ENCODE data around the gene ARRDC1.
A peak's percentile ranks its signal among the peaks of the same experiment; 100 is the strongest.
"Not testable (repeated sequence)": the region's sequence is repeated elsewhere in the genome, so short reads cannot be mapped to it uniquely, and the experiment has no call there.

The ARRDC1 gene

GRCh38 chr9:137589441-137590122 is 15.9 kb upstream of the ARRDC1 start:
- Mint-ChIP-seq H3K9me3 (no peaks in the 10 kb centered on the region), H3K27ac (no peak overlapping the region), H3K27me3 (ENCODE audit: low read depth, poor library complexity) (no peaks in the 10 kb centered on the region), H3K4me3 (peak overlapping the region; percentile 85), H3K4me1 (peaks cover 37% of the 10 kb centered on the region), H3K36me3 (ENCODE audit: low read depth) (peaks cover 26% of the 10 kb centered on the region)
- no peak for TF ChIP-seq CTCF (IDR thresholded peaks at IDR 0.05)
- DNase-seq = peak; percentile 50

DNA sequence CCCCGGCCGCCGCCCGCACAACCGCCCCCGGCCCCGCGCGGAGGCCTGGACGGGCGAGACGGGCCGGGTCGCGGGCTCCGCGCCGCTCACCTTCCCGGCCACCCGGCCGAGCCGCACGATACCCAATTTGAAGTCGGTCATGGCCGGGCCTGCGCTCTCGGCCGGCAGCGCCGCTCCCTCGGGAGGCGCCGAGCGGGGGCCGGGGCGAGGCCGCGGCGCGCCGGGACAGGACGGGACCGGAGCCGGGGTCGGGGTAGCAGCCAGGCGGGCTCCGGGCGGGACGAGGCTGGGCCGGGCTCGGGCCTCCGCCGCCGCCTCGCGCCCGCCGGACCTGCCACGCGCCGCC is 15.4 kb upstream of the ARRDC1 start:
- Mint-ChIP-seq H3K27me3 (ENCODE audit: low read depth, poor library complexity) (no peaks in the 10 kb centered on the region), H3K4me3 (no peak overlapping the region), H3K4me1 (peaks cover 37% of the 10 kb centered on the region), H3K27ac (no peak overlapping the region), H3K36me3 (ENCODE audit: low read depth) (peaks cover 31% of the 10 kb centered on the region), H3K9me3 (no peaks in the 10 kb centered on the region)
- TF ChIP-seq CTCF (IDR thresholded peaks at IDR 0.05) = no peak
- DNase-seq = no peak

DNA sequence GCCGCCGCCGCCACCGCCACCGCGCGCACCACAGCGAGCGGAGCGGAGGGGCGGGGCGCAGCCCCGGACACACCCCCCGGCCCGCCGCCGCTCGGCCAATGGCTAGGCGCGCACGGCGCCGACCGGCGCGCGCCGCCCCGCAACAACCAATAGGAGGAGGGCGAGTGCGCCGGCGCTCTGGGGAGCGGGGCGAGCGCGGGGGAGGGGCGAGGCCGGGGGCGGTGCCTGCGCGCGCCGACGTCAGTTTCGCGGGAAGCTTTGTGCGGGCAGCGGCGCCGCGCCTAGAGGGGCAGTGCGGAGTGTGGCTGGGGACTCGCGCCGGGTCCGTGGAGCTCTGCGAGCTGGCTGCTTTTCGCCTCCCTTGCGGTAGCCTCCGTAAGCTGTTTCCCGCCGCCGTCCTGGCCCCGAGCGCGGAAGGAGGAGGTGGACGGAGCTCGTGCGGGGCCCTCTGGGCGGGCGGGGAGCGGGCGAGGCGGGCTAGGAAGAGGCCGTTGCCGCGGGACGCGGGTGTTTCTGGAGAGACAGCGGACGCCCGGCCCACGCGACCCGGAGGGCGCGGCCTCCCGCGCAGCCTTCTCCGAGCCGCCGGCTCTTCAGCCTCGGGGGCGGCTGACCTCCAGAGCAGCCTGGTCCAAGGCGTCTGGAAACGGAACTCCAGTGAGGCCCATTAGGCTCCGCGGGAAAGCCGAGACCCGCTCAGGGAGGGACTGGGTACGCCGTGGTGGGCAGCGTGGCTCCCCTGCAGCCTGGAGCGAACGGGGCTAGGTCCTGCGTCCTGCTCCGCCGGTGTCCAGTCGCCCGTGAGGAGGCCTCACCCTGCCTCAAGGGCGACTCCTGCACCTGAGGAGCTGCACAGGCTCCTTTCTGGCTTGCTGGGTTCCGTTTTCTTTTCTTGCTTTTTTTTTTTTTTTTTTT is 14.8 kb upstream of the ARRDC1 start, which contains the start of gene ZMYND19:
TSS of gene ZMYND19 (minus strand) at position 44 of the 915 bp plus-strand sequence. CDS start 249 bp downstream, outside the sequence.
- Mint-ChIP-seq H3K4me3 (peak within 1 kb of the TSS; percentile 96), H3K27ac (peak within 1 kb of the TSS; percentile 44), H3K9me3 (no peaks in the 10 kb centered on the region), H3K27me3 (ENCODE audit: low read depth, poor library complexity) (no peaks in the 10 kb centered on the region), H3K36me3 (ENCODE audit: low read depth) (peaks cover 31% of the 10 kb centered on the region), H3K4me1 (peaks cover 37% of the 10 kb centered on the region)
- peak; percentile 93 for DNase-seq
- no peak for TF ChIP-seq CTCF (IDR thresholded peaks at IDR 0.05)

DNA sequence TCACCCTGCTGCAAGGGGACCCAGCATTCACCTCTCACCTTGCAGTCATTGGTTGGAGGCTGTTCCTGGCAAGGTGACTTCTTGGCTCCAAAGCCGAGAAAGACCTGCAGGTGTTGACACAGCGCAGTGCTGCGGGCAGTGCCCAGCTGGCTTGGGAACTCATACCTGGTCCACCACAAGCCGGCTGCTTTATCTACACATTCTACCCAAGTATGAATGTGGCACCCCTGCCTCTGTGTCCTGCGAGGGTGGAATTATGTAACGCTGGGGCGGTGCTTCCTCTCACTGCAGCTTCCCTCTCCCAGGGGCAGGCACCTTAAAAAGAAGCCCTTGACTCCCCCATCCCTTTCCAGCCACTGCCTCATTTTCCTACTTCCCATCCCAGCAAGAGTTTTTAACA is 12.7 kb upstream of the ARRDC1 start:
- no peaks in the 10 kb centered on the region for H3K9me3 Mint-ChIP-seq
- peak overlapping the region; percentile 63 for H3K4me3 Mint-ChIP-seq

GRCh38 chr9:137593176-137593575 is 12.3 kb upstream of the ARRDC1 start:
- Mint-ChIP-seq H3K36me3 (ENCODE audit: low read depth) (peaks cover 9% of the 10 kb centered on the region), H3K9me3 (no peaks in the 10 kb centered on the region), H3K27me3 (ENCODE audit: low read depth, poor library complexity) (peaks cover 2% of the 10 kb centered on the region), H3K4me3 (peak overlapping the region; percentile 63), H3K27ac (no peak overlapping the region), H3K4me1 (peaks cover 31% of the 10 kb centered on the region)
- no peak for DNase-seq
- TF ChIP-seq CTCF (IDR thresholded peaks at IDR 0.05) = no peak

More for the DNA sequence above, 12.7 kb upstream of the ARRDC1 start:
- H3K4me1 Mint-ChIP-seq = peaks cover 35% of the 10 kb centered on the region
- H3K36me3 Mint-ChIP-seq (ENCODE audit: low read depth) = peaks cover 13% of the 10 kb centered on the region
- no peak overlapping the region for H3K27ac Mint-ChIP-seq
- H3K27me3 Mint-ChIP-seq (ENCODE audit: low read depth, poor library complexity) = no peaks in the 10 kb centered on the region
- no peak for TF ChIP-seq CTCF (IDR thresholded peaks at IDR 0.05)
- DNase-seq = no peak

- H3K36me3 Mint-ChIP-seq (ENCODE audit: low read depth) = not testable (repeated sequence)
These were observed 8.9 kb upstream of the ARRDC1 start for GRCh38 chr9:137596577-137596976.

More at GRCh38 chr9:137596577-137596976, 8.9 kb upstream of the ARRDC1 start:
- H3K4me3 Mint-ChIP-seq; H3K9me3 Mint-ChIP-seq; H3K27ac Mint-ChIP-seq; DNase-seq; H3K27me3 Mint-ChIP-seq (ENCODE audit: low read depth, poor library complexity): not testable (repeated sequence)
- H3K4me1 Mint-ChIP-seq = peaks cover 14% of the 10 kb centered on the region

All from nephron progenitor cell (in vitro differentiated cells).